HepG2 (cell line): ENCODE results near the gene KLF15. TPM values are rescaled to one million over a fixed set of nuclear protein-coding genes. Genes with fewer than 3 reads are reported as not detected.

Experiments used
- ATAC-seq: fragments of 200-7000 bp; cut with Tn5 transposase; 3 replicates; pipeline ENCODE4 v1.9.1; 2020; ENCODE audit warnings: mild to moderate bottlenecking, moderate library complexity
- BruUV-seq: library from RNA; stranded (reverse); fragments of 400-500 nt; replicated peaks from 2 replicates; lab custom pipeline; 2021; lab: Mats Ljungman, UMichigan
- CTCF ChIA-PET: fragments of 300-600 bp; formaldehyde crosslinking; extraction: SDS; loops from one replicate; lab custom pipeline; 2021; ENCODE audit warnings: low total read pairs, inconsistent platforms, low intra/inter-chr PET ratio; lab: Yijun Ruan, JAX
- POLR2A ChIA-PET: fragments of 350-600 bp; sonication (Branson Sonifier 250); formaldehyde crosslinking; loops from one replicate; lab custom pipeline; 2020; ENCODE audit warnings: antibody characterized with exemption, inconsistent platforms; lab: Yijun Ruan, JAX
- DNase-seq: peaks from one replicate; pipeline ENCODE4 v3.0.0-alpha.2; 2015; ENCODE audit warnings: low spot score
- FAIRE-seq: peaks from 3 replicates; lab custom pipeline; 2011; peaks lifted over from hg19 to GRCh38; lab: Jason Lieb, UNC
- H2AFZ ChIP-seq: one replicate; pipeline ENCODE4 v1.6.1; 2011; ENCODE audit warnings: low read length, inconsistent platforms
- H3K27ac ChIP-seq: fragments of 300-600 bp; 3 replicates; pipeline ENCODE4 v1.8.0; 2011; ENCODE audit warnings: mixed run types, mild to moderate bottlenecking, mixed read lengths, low read length, inconsistent platforms; ENCODE audit not compliant: insufficient read depth; ENCODE audit errors: extremely low read length
- H3K27me3 ChIP-seq, 2 experiments: fragments of 200-600 bp in 1 of 2; 2 replicates in 1 of 2; 3 replicates in 1 of 2; pipeline versions ENCODE4 v1.6.0 to v1.8.0; 2011; ENCODE audit warnings: low read length in 2 of 2, mild to moderate bottlenecking in 2 of 2, moderate library complexity in 2 of 2, inconsistent platforms in 1 of 2; ENCODE audit not compliant: insufficient read depth in 2 of 2, control insufficient read depth in 1 of 2
- H3K36me3 ChIP-seq, 2 experiments: fragments of 200-600 bp in 1 of 2; replicated peaks in 1 of 2; 2 replicates in 1 of 2; 3 replicates in 1 of 2; pipeline versions ENCODE4 v1.5.1 to v1.8.0; 2011; ENCODE audit warnings: low read length in 2 of 2, inconsistent platforms in 1 of 2; ENCODE audit not compliant: insufficient read depth in 2 of 2, control insufficient read depth in 1 of 2
- H3K4me1 ChIP-seq: 2 replicates; pipeline ENCODE4 v1.5.1; 2012; ENCODE audit warnings: low read length, inconsistent platforms; ENCODE audit not compliant: insufficient read depth
- H3K4me2 ChIP-seq: 2 replicates; pipeline ENCODE4 v1.6.0; 2011; ENCODE audit warnings: low read depth, low read length, inconsistent platforms
- H3K4me3 ChIP-seq, 3 experiments: fragments of 200-600 bp in 1 of 3; sonication (generic), shearing (Covaris generic) in 1 of 3; replicated peaks in 1 of 3; 2 replicates each; pipeline ENCODE4 v1.5.1; 2011 to 2016; ENCODE audit warnings: low read length in 3 of 3, inconsistent platforms in 2 of 3, low read depth in 2 of 3, mild to moderate bottlenecking in 2 of 3, control low read depth in 1 of 3, mixed read lengths in 1 of 3; ENCODE audit not compliant: insufficient read depth in 1 of 3
- H3K79me2 ChIP-seq: one replicate; pipeline ENCODE4 v1.6.1; 2011; ENCODE audit warnings: low read length, inconsistent platforms; ENCODE audit not compliant: insufficient read depth
- H3K9ac ChIP-seq: 2 replicates; pipeline ENCODE4 v1.6.0; 2011; ENCODE audit warnings: mild to moderate bottlenecking, low read depth, low read length, inconsistent platforms; ENCODE audit not compliant: insufficient read depth
- H3K9me3 ChIP-seq: 2 replicates; pipeline ENCODE4 v1.5.1; 2012; ENCODE audit warnings: mild to moderate bottlenecking, low read length
- H4K20me1 ChIP-seq: 2 replicates; pipeline ENCODE4 v1.6.0; 2011; ENCODE audit warnings: inconsistent platforms, mild to moderate bottlenecking, low read length, moderate library complexity; ENCODE audit not compliant: insufficient read depth
- CHD4 ChIP-seq: fragments of 200-600 bp; sonication (generic); IDR thresholded peaks from 2 replicates; pipeline ENCODE4 v1.7.0; 2017; ENCODE audit warnings: mild to moderate bottlenecking, low read length, borderline replicate concordance
- ZNF280D ChIP-seq: sonication (generic); formaldehyde crosslinking; IDR thresholded peaks from 2 replicates; pipeline ENCODE4 v1.5.1; 2020; ENCODE audit warnings: mild to moderate bottlenecking, missing genetic modification reagents
- ZNF281 ChIP-seq: sonication (generic); formaldehyde crosslinking; IDR thresholded peaks from 2 replicates; pipeline ENCODE4 v1.4.0; 2020; ENCODE audit warnings: missing genetic modification reagents, borderline replicate concordance
- ZNF362 ChIP-seq: sonication (generic); formaldehyde crosslinking; IDR thresholded peaks from 2 replicates; pipeline ENCODE4 v1.4.0; 2020; ENCODE audit warnings: missing genetic modification reagents, mild to moderate bottlenecking, borderline replicate concordance
- ZNF607 ChIP-seq: sonication (generic); formaldehyde crosslinking; IDR thresholded peaks from 2 replicates; pipeline ENCODE4 v1.5.1; 2020; ENCODE audit warnings: missing genetic modification reagents, mild to moderate bottlenecking, borderline replicate concordance
- WGBS: methylation state at CpG from one replicate; pipeline ENCODE4 v1.1.6; 2017; ENCODE audit warnings: low lambda C conversion rate; 5-methylcytosine and 5-hydroxymethylcytosine counted together
- in situ Hi-C: cut with HindIII; loops from 2 replicates; pipeline ENCODE4 v1.10.0; 2017; ENCODE audit warnings: low pct_unique_long_range_greater_than_20kb; ENCODE audit not compliant: extremely low pct_ligation_motif_present
- intact Hi-C: fragments of 100-400 bp; cut with micrococcal nuclease; formaldehyde crosslinking; loops from one replicate; pipeline ENCODE4 v1.10.0; 2022; ENCODE audit not compliant: unreplicated experiment
- polyA plus RNA-seq, 8 experiments: library from polyadenylated mRNA; depleted of rRNA in 3 of 8; stranded (reverse) in 7 of 8; unstranded in 1 of 8; fragments of >200 nt; fragmentation: Illumina TruSeq in 4 of 8; extraction: Trizol in 4 of 8; gene quantifications; 2 replicates each; pipeline versions ENCODE4 v1.2.1 to v1.2.3, GENCODE V29; 2011 to 2016; ENCODE audit warnings: low read depth in 4 of 8, missing spikeins in 1 of 8, mixed read lengths in 1 of 8; ENCODE audit not compliant: insufficient read depth in 1 of 8
- total RNA-seq, 5 experiments: library from RNA; depleted of rRNA; stranded (reverse); fragments of >200 nt; fragmentation: Illumina TruSeq; extraction: Trizol; gene quantifications; 2 replicates each; pipeline ENCODE4 v1.2.3, GENCODE V29; 2016; ENCODE audit warnings: low read depth in 1 of 5

The KLF15 gene
- total and polyA plus RNA-seq, 2 of the 13 experiments (the other 11 are each of a cell fraction or from before 2014, with no cell fraction given), result 7.1 to 7.8 TPM

- peak; percentile 75; the same call in 1 of the 2 replicates for TF ChIP-seq ZNF281 (CRISPR knock-in tag)
- TF ChIP-seq, all 625 proteins: peak for 4; not testable (repeated sequence) for 621
Measured at GRCh38 chr3:126331812-126332336, 25.3 kb downstream of the KLF15 start (continued).

- Histone ChIP-seq H3K36me3 (no peaks in the 10 kb centered on the region), H3K4me1 (no peaks in the 10 kb centered on the region), H4K20me1 (no peaks in the 10 kb centered on the region), H3K9me3 (peaks cover 18% of the 10 kb centered on the region), H3K27me3 (0 out of 5 replicates have a peak, but pooled peaks cover 0 to 3% of the 10 kb centered on the region in 2 experiments), H2AFZ (no peak overlapping the region), H3K4me2 (no peak overlapping the region), H3K4me3 (no peak overlapping the region), H3K27ac (no peak overlapping the region), H3K9ac (no peak overlapping the region), H3K79me2 (no peaks in the 10 kb centered on the region)
- no TSS peak for BruUV-seq
- ATAC-seq, result no peak
- in situ Hi-C loops, result no loop called here
- ChIA-PET POLR2A (no interaction called here), CTCF (no interaction called here)
- intact Hi-C loops, result no loop called here
- TF ChIP-seq ZNF362 (CRISPR knock-in tag) (no peak), ZNF607 (CRISPR knock-in tag) (no peak), ZNF280D (CRISPR knock-in tag) (peak; percentile 96), CHD4 (0 out of 2 replicates have a peak, but pooled peaks have one; percentile 55)
- WGBS, result 48% methylated on average over 5 of the region's 7 CpGs
- DNase-seq, result no peak
- no peak for FAIRE-seq
Measured at GRCh38 chr3:126329927-126330725, 27.1 kb downstream of the KLF15 start.
